GM18507 (cell line): ENCODE measurements around the gene HOXA3.

Source experiments
- DNase-seq: peaks from one replicate; pipeline ENCODE4 v3.0.0; 2011; ENCODE audit warnings: low read depth; ENCODE audit not compliant: insufficient read length; ENCODE audit errors: extremely low spot score
- FAIRE-seq: peaks from 2 replicates; lab custom pipeline; 2011; peaks lifted over from hg19 to GRCh38; lab: Jason Lieb, UNC

HOXA3 gene

GRCh38 chr7:27148031-27148755 is 4.2 kb downstream of the HOXA3 start:
- FAIRE-seq: no peak
- DNase-seq: no peak

GRCh38 chr7:27147199-27148030 is 5.0 kb downstream of the HOXA3 start, which contains the start of gene HOXA6:
TSS of gene HOXA6 (minus strand) at chr7:27147774. CDS start at chr7:27147749, 25 bp downstream.
- DNase-seq: no peak

GRCh38 chr7:27146491-27147198 is 5.7 kb downstream of the HOXA3 start:
- no peak for FAIRE-seq

More at GRCh38 chr7:27147199-27148030, 5.0 kb downstream of the HOXA3 start, which contains the start of gene HOXA6:
- FAIRE-seq: no peak

GRCh38 chr7:27145914-27146412 is 6.4 kb downstream of the HOXA3 start:
- no peak for FAIRE-seq

More at GRCh38 chr7:27146491-27147198, 5.7 kb downstream of the HOXA3 start:
- DNase-seq: no peak

GRCh38 chr7:27145165-27145913 is 7.0 kb downstream of the HOXA3 start:
- FAIRE-seq (no peak), DNase-seq (no peak)

More at GRCh38 chr7:27145914-27146412, 6.4 kb downstream of the HOXA3 start:
- no peak for DNase-seq

- DNase-seq: no peak
- FAIRE-seq: no peak
Observed at GRCh38 chr7:27144781-27145164, 7.6 kb downstream of the HOXA3 start.

GRCh38 chr7:27143950-27144780 is 8.2 kb downstream of the HOXA3 start:
- no peak for DNase-seq
- no peak for FAIRE-seq

GRCh38 chr7:27143023-27143949 is 9.1 kb downstream of the HOXA3 start, which contains the start of gene HOXA5:
TSS of gene HOXA5 (minus strand) at chr7:27143681. CDS start at chr7:27143607, 74 bp downstream.
- no peak for FAIRE-seq
- no peak for DNase-seq

- FAIRE-seq: no peak
Observed at GRCh38 chr7:27142580-27143022, 9.8 kb downstream of the HOXA3 start.

GRCh38 chr7:27141923-27142579 is 10.3 kb downstream of the HOXA3 start:
- FAIRE-seq: no peak
- no peak for DNase-seq

More at GRCh38 chr7:27142580-27143022, 9.8 kb downstream of the HOXA3 start:
- no peak for DNase-seq

GRCh38 chr7:27141137-27141922 is 11.1 kb downstream of the HOXA3 start:
- no peak for FAIRE-seq
- no peak for DNase-seq

- DNase-seq (no peak), FAIRE-seq (no peak)
Observed at GRCh38 chr7:27140126-27140857, 12.1 kb downstream of the HOXA3 start.

- FAIRE-seq: no peak
- no peak for DNase-seq
Observed at GRCh38 chr7:27139334-27140125, 12.9 kb downstream of the HOXA3 start.

GRCh38 chr7:27138985-27139333 is 13.4 kb downstream of the HOXA3 start:
- FAIRE-seq: no peak
- DNase-seq: no peak
